Head of caudate nucleus (tissue), 42 donors: Measurements from ENCODE around the gene ATOH7.
"Not testable (repeated sequence)": the region's sequence is repeated elsewhere in the genome, so short reads cannot be mapped to it uniquely, and the experiment has no call there.

Experiments
- DNase-seq, 42 donors: peaks; one replicate each; pipeline versions ENCODE4 v3.0.0 to v3.0.0-alpha.2; 2020 to 2021; ENCODE audit warnings: mixed read lengths in 7 of 42
- intact Hi-C: fragments of 100-400 bp; cut with DNase I; formaldehyde crosslinking; loops from one replicate; pipeline ENCODE4 v1.15.0; 2022

ATOH7 gene

DNA sequence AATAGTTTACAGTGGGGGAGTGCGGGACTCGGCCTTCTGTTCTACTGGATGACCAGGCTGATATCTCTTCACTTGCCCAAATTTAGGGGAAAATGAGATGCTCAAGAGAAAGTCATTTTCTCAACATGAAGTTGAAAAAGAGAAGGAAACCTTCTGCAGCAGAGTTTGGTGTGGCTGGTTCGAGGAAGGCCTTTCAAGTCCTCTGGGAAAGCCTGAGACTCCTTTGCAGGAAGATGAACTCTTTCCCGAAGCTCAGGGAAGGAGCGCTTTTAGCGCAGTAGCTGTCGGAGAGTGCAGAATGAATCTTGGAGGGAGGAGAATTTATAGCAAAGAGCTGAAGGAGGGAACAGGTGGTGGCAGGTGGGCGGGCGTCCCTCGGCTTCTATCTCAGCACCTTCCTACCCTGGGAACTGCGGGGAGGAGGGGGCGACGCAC is at the start of gene ATOH7:
TSS of gene ATOH7 (minus strand) at position 297 of the 435 bp plus-strand sequence. CDS start 436 bp downstream, outside the sequence.
- intact Hi-C loops, result loop anchor here (5.0 to 10.0 kb wide), 2 partner anchors 73 to 155 kb away; partner anchors contain the start of gene HERC4
- peak; percentile 15 to 82 (median 56) for DNase-seq

DNA sequence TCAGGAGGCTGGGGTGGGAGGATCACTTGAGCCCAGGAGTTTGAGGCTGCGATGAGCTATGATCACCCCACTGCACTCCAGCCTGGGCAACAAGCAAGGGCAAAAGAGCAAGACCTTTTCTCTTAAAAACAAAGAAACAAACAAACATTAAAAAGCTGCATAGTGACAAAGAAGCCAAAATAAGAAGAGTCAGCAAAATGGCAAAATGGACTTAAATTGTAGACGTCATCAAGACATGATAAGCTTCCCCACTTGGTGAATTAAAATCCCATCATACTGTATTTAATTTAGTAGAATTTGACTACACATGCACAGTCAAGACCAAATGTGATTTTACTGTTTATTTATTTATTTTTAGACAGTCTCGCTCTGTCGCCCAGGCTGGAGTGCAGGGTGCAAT is 48.8 kb upstream of the ATOH7 start:
- DNase-seq, result no peak
- intact Hi-C loops, result no loop called here

- intact Hi-C loops, DNase-seq: not testable (repeated sequence)
These were observed 47.2 kb upstream of the ATOH7 start for GRCh38 chr10:68278906-68279753.

DNA sequence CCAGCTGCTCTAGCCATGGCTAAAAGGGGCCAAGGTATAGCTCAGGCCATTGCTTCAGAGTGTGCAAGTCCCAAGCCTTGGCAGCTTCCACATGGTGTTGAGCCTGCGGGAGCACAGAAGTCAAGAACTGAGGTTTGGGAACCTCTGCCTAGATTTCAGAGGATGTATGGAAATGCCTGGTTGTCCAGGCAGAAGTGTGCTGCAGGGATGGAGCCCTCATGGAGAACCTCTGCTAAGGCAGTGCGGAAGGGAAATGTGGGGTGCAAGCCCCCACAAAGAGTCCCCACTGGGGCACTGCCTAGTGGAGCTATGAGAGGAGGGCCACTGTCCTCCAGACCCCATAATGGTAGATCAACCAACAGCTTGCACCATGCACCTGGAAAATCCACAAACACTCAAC is 45.9 kb upstream of the ATOH7 start:
- intact Hi-C loops, DNase-seq: not testable (repeated sequence)

GRCh38 chr10:68276224-68276623 is 44.3 kb upstream of the ATOH7 start:
- DNase-seq, result no peak
- intact Hi-C loops, result no loop called here

DNA sequence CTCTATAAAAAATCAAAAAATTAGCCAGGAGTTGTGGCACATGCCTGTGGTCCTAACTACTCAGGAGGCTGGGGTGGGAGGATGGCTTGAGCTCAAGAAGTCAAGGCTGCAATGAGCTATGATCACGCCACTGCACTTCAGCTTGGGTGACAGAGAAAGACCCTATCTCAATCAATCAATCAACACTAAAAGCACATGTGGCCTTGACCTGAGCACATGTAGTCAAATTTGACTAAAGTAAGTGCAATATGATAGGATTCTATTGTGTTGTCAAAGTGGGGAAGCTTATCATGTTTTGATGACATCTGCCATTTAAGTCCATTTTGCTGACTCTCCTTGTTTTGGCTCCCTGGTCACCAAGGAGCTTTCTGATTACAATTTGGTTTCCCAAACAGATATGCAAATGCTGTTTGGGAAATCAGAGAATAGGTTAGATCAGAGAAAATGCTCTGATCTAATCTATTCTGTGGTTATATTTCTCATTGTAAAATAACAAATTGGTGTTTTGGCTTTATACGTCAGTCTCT is 43.8 kb upstream of the ATOH7 start:
- intact Hi-C loops, result no loop called here
- no peak for DNase-seq

DNA sequence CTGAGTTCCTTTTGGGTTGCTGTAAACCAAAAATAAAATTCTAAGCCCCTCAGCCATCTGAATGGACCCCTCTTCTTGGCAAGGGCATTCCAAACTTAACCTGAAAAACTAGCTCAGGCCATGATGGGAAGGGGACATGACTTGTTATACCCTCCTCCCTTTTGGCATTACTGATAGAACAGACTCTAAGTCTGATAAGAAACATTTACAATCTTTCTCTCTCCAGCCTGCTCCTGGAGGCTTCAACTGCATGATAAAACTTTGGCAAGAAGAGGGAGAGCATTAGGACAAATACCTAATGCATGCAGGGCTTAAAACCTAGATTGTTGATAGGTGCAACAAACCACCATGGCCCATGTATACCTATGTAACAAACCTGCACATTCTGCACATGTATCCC is 40.9 kb upstream of the ATOH7 start:
- intact Hi-C loops, result no loop called here
- no peak for DNase-seq

DNA sequence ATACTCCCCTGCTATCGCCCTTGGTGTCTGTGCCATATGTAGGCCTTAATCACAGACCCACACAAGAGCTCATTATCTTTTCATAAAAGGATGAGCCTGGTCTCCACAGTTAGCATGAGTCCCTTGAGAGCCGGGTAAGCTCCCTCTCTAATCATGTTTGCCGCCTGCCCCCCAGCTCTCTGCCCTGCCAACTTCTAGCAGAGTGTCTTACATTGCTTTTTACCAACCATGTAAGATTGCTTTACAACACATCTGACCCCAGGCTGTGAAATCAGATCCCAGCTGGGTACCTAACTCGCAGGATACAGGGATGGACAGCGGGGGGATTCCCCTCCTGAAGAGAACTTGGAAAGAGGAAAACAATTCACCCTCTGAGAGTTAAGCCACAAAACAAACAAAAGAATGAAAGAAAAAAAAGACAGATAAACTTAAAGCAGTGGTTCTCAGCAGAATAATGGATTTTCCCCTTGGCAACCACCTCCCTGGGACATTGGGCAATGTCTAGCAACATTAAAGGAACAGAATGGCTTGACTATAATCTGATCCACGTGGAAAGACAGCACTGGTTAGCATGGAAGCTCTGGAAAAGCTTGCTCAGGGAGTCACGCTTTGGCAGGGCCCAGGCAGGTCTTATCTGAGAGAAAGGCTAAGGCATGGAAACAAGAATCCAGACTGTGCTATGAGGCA is 39.4 kb upstream of the ATOH7 start:
- intact Hi-C loops, result no loop called here
- no peak for DNase-seq

GRCh38 chr10:68269562-68270290 is 37.8 kb upstream of the ATOH7 start:
- no peak for DNase-seq
- intact Hi-C loops, result no loop called here

GRCh38 chr10:68261132-68261856 is 29.4 kb upstream of the ATOH7 start:
- intact Hi-C loops, result no loop called here
- peak in 38 of 42 donors; percentile 7 to 83 (median 53) for DNase-seq

- no peak for DNase-seq
- intact Hi-C loops, result no loop called here
These were observed 21.4 kb upstream of the ATOH7 start for GRCh38 chr10:68253346-68253745.

- intact Hi-C loops, result no loop called here
- no peak for DNase-seq
These were observed 19.9 kb upstream of the ATOH7 start for GRCh38 chr10:68251625-68252495.

- DNase-seq, result no peak
- intact Hi-C loops, result no loop called here
These were observed 19.2 kb upstream of the ATOH7 start for GRCh38 chr10:68251151-68251550.

GRCh38 chr10:68249297-68249696 is 17.4 kb upstream of the ATOH7 start:
- intact Hi-C loops, result no loop called here

DNA sequence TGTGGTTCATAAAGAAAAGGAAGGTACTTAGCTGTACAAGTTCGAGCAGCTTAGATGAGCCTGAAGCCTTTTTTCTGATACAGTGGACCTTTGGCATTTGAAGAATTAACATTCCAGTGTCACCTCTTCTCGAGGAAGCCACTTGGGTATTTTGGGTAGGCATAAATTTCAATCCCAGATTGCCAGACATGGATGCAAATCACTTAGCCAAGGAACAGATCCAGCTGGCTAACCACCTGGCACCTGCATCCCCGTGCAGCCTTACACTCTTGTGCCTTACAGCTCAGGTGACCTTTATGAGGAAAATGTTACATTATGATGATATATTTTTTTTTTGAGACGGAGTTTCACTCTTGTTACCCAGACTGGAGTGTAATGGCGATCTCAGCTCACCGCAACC is 16.0 kb upstream of the ATOH7 start:
- DNase-seq, result no peak
- intact Hi-C loops, result no loop called here

More at GRCh38 chr10:68249297-68249696, 17.4 kb upstream of the ATOH7 start:
- DNase-seq, result no peak

- DNase-seq, intact Hi-C loops: not testable (repeated sequence)
These were observed 14.5 kb upstream of the ATOH7 start for GRCh38 chr10:68246397-68246796.

- no peak for DNase-seq
- intact Hi-C loops, result no loop called here
These were observed 10.1 kb upstream of the ATOH7 start for GRCh38 chr10:68242051-68242450.
